HuH-7.5 (cell line): ENCODE data around the gene ZNF638.

ENCODE experiments used
- DNase-seq: peaks from one replicate; pipeline ENCODE4 v3.0.0; 2011; ENCODE audit warnings: low spot score

The ZNF638 gene

GRCh38 chr2:71455741-71456569 is 124.4 kb downstream of the ZNF638 start:
- peak; percentile 53 for DNase-seq

- no peak for DNase-seq
These were observed 125.0 kb downstream of the ZNF638 start for GRCh38 chr2:71456617-71457016.

- DNase-seq = no peak
These were observed 125.7 kb downstream of the ZNF638 start for GRCh38 chr2:71457123-71457915.

DNA sequence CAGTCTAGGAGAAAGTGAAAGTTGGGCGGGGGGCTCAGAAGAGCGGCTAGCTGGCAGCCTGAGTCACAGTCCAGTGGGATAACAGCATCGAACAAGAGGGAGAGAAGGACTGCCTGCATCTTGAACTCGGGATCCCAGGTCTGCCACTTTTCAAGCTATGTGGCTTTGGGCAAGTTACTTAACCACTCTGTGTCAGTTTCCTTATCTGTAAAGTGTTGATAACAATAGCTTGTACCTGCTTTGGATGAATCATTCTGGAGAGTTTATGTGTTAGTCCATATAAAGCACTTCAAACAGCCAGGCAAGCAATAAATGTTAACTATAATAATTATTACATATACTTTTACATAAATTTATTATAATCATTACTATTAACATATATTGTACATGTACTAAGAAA is 126.3 kb downstream of the ZNF638 start:
- DNase-seq = no peak

DNA sequence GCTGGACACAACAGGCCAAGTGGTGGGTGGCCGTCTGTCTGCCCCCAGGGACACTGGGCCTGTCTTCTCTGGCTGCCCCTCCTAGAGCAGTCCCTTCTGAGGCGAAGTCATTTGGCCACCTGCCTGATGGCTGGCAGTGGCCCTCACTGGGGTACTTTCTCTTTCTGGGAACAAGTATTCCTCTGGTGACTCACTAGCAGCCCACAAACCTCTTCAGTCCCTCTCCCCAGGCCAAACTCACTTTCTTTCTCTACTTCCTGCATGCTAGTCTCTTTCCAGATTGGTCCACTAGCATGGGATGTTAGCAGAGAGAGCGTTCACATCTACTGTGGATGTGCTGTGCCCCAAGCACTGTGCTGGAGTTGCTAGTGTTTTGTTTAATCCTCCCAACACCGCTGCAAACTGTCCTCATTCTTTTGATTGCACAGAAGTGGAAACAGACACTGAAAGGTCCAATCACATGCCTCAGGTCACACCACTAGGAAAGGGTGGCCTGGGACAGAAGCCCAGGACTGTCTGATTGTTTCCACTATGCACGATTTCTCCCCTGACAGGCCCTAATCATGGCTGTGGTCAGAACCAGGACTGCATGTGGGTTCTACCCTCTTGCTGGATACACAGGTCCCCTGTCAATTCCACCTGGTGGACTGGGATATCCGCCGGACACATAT is 127.0 kb downstream of the ZNF638 start:
- DNase-seq = no peak

GRCh38 chr2:71459084-71459431 is 127.5 kb downstream of the ZNF638 start:
- DNase-seq = no peak

DNA sequence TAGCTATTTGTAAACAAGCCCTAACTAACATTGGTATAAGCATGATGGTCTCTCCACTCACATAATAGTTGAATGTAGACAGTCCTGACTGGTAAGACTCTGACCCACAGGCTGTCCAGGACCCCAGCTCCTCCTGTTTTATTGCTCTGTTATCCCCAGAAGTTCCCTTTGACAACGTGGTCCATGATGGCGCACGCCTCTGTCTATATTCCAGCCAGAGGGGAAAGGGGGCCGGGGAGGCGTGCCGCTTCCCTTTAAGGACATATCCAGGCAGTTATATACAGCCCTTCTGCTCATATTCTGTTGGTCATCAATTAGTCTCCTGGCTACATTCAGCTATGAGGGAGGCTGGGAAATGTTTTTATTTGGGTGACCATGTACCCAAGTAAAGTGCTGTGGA is 128.5 kb downstream of the ZNF638 start:
- DNase-seq = no peak

- DNase-seq = peak; percentile 51
These were observed 129.2 kb downstream of the ZNF638 start for GRCh38 chr2:71460595-71461303.

DNA sequence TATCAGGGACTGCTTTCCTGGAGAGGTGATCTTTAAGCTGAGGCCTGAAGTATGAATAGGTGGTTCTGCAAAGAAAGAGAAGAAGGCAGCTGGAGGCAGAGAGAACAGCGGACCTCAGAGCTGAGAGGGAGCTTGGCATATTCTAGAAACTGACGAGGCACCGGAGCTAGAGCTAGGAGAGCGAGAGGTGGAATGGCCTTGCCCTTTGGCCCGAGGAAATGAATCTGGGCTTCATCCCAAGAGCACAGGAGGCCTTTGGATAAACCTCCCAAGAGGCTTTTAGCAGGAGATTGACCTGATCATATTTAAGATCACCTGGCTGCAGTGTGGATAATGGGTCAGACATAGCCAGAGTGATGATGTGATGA is 129.7 kb downstream of the ZNF638 start:
- DNase-seq = no peak

DNA sequence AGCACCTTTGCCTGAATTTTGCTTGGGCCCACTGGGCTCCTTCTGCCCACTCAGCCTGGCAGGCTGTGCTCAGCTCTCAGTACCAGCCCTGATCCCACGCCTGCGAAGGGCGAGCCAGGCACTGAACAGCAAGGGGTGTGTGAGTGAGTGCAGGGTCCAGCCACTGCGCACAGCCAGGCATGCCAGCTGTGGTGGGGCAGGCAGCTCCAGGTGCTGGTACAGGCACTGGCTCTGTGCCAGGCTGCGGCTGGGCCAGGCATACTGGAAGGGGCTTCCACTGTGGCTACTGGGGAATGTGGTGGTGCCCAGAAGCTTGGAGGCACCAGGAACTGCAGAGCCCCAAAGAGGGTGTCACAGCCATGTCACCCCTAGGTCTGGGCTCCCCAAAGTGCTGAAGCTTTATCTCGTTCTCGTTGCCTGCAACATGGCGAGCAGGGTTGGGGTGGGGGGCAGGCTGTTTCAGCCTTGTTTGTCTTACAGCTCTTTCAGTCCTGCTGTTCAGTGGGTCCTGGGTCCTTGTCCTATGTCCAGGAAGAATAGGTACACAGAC is 130.5 kb downstream of the ZNF638 start:
- no peak for DNase-seq

- no peak for DNase-seq
These were observed 131.2 kb downstream of the ZNF638 start for GRCh38 chr2:71462641-71463341.

- no peak for DNase-seq
These were observed 131.7 kb downstream of the ZNF638 start for GRCh38 chr2:71463342-71463654.

DNA sequence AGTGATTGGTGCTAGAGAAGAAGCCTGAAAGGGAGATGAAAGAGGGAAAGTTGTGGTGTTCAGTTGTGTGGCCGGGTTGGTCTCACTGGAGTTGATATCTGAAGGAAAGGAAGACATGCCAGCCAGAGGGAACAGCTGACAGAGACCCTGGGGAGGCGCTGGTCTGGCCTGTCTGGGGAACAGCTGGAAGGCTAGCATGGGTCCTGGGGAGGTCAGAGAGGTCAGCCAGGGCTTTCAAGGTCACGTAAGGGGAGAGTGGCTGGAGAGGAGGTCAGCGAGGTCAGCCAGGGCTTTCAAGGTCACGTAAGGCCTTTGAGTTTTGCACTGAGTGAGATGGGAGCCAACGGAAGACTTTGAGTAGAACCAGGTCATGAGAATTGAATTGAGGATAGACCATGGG is 132.8 kb downstream of the ZNF638 start:
- DNase-seq = no peak

- DNase-seq = no peak
These were observed 133.8 kb downstream of the ZNF638 start for GRCh38 chr2:71465356-71465755.

GRCh38 chr2:71465961-71466300 is 134.3 kb downstream of the ZNF638 start:
- DNase-seq = no peak

- DNase-seq = peak; percentile 76
These were observed 135.0 kb downstream of the ZNF638 start for GRCh38 chr2:71466301-71467179.

GRCh38 chr2:71467180-71467815 is 135.7 kb downstream of the ZNF638 start:
- DNase-seq = no peak

DNA sequence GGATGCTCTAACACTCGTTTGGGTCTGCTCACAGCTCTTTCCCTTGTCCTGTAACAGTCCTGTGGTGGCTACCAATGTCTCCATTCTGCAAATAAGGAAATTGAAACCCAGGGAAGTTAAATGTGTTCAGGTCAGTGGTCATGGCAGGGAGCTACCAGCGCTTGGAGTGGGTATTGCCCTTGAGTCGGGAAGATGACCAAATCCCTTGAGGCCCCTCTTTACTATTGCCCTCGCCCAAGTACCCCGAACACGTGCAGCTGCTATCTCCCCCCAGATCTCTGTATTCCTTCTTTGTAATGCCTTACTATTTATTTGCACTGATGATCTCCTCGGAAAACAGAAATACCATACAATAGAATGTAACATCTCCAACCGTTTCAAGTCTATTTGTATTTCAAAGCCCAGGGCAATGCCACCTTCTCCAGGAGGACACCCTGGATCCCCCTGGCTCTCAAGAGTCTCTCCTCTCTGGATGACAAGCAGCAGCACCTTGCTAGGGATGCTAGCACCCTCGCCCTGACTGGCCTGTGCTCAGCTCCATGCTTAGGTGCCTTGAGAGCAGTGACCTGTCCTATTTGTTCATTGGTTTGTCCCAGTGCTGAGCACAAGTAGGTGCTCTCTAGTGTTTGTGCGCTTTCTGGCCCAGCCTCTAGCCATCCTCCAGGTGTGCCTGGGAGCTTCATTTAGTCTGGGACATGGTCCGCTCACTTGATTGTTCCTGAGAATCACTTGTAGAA is 136.9 kb downstream of the ZNF638 start:
- DNase-seq = no peak
